Astrocyte of the hippocampus (primary cell): ENCODE results near the gene SS18L1.

ENCODE experiments used
- DNase-seq: peaks from one replicate; pipeline ENCODE4 v3.0.0; 2011; ENCODE audit warnings: low read depth, low spot score

SS18L1 gene

DNA sequence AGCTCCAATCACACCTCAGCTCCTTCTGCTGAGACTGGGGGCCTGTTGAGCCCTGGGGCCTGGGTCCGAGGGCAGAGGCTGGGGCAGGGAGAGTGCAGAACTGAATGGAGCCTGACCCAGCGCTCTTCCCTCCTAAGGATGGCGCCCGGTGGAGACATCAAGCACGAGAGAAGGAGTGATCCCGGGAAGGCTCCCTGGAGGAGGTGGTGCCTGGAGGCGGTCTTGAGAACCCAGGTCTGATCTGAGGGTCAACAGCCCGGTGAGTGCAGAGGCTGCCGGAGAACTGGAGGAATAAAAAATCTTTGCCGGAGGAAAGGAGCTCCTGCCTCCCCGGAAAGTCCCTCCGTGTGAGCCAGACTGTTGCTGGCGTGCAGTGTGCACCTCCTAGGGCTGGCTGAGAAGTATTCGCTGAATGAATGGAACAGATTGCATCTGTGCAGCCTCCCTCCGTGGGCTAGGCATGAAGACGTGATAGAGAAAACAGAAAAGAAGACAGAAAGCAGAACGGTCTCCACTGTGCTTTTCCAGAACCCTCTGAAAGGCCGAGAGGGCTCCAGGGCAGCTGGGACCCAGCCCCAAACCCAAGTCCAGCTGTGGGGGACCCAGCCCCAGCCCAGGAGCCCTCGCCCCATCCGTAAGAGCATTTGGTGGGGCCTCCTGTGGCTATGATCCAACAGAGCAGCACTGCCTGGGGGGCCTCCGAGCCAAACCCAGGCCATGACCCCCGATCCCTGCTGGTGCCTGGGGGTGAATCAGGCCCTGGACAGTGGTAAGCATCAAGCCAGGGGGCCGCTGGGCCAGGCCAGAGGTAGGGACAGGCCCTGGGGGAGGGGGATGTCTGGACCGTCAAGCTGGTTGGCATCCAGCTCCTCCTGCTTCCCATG lies 83.4 kb downstream of the SS18L1 start:
- no peak for DNase-seq

DNA sequence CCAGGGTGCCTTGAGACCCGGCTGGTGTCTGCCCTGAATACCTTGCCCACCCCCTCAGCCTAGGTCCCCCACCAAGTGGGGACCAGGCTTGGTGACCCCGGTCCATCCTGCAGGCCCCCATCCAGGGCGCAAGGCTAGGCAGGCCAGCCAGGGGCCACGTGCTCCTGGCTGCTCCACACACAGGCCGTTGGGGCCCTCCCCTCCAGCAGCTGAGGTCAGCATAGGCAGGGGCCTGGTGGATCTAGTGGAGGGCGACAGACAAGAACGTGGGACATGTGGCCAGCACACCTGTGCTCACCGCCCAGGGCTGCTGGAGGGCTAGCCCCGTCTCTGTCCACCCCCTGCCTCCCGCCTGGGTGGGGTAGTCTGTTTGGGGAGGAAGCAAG lies 84.0 kb downstream of the SS18L1 start:
- DNase-seq, result no peak

DNA sequence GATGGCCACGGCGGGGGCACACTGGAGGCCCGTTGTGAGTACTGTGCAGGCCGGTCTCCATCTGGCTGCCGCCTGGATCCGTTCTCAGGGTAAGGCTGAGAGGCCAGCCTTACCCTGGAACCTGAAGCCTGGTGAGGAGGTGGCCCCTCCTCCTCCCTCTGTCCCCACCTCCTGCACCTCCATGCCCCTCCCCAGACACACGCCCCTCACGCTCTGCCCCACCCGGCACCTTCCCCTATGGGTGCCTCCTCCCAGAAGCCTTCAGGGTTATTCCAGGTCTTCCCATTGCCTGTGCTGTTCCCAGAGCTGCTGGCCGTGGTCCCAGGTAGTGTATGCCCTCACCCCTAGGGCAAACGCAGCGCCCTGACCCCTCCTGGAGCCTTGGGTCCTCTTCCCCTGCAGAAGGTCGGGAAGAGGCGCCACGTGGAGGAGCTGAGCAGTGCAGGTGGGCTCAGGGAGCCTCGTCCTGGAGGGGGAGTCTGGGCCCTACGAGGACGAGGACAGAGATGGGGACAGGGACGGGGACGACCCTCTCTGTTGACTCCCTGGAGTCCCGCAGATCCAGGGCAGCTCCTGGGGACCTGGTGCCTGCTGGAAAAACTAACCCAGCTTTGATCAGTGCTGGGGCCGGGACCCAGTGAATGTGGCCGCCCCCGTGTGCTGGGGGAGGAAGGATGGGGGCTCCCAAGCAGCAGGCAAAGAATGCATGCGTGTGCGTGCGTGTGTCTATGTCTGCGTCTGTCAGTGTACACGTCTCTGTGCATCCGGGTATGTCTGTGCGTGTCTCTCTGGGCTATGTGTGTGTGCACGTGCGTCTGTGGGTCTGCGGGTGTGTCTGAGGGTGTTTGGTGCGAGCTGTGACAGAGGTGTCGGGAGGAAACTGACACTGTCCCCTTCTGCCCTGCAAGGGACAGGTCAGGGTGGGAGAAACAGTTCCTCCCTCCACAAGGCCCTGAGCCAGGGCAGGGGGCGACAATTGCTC lies 84.7 kb downstream of the SS18L1 start:
- DNase-seq, result no peak

GRCh38 chr20:62228982-62229545 lies 85.5 kb downstream of the SS18L1 start:
- no peak for DNase-seq

- DNase-seq, result no peak
Measured at GRCh38 chr20:62229667-62230066, 86.1 kb downstream of the SS18L1 start.

DNA sequence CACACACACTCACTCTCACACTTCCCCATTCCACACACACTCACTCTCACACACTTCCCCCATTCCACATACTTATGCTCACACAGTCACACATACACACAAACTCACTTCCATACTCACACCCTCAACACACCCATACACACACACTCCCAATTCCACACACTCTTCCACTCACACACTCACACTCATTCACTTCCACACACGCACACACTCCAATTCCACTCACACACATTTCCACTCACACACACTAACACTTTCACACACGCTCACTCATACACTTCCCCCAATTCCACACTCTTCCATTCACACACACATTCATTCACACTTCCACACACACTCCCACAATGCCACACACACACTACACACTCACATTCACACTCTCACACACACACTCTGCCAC lies 86.7 kb downstream of the SS18L1 start:
- DNase-seq, result no peak

DNA sequence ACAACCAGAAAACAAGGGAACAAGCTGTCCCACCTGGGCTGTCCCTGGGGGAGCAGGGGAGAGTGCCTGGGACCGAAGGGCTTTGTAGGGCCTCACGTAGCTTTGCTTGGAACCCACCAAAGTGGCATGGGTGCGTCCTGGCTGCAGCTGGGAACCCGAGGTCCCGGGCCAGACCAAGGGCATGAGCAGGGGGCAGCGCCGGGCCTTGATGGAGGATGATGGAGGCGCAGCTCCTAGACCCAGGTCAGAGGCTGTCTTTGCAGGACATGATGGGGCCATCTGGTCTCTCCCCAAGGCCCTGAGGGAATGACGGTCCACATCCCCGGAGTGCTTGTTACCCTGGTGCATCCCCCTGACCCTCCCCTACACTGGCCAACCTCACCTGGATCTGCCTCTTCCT lies 87.1 kb downstream of the SS18L1 start:
- DNase-seq, result no peak

- no peak for DNase-seq
Measured at GRCh38 chr20:62231292-62231691, 87.7 kb downstream of the SS18L1 start.
